Measurements from ENCODE around the gene ZNF446.

Gene ZNF446

DNA sequence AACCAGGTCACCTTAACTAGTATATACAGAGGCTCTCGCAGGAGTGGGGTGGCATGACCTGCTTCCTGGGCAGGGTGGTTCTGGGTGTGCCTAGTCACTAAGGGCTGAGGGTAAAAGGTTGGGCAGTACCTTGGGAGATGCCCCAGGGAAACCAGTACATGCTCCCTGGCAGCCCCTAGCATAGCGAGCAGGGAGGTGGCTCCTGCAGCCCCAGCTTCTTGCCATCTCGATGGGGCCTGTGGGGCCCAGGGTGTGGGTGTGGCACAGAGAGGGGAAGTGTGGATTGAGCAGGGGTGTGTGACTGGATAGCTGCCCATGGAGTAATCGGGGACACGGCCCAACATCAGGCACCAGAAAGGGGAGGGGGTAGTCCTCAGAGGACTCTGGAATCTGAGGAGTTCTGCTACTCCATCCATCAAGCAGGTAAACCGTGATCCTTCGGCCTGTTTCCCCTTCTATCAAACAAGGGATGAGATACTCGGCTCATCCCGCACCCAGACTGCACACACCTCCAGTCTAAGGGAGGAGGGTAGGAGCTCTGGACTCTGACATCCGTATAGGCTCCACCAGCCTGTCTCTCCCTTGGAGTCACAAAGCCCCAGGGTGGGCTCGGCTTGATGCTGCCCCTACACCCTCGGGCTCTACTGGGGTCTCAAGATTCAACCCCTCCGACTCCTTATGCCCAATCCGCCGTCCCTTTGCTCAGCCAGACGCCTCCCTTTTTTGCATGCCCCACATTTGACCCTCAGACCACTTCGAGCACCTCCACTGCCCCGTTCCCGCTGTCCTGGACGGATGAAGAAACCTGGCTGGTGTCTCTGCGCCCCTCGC is 42.3 kb downstream of the ZNF446 start:
- ATAC-seq (ENCODE audit: low read depth) (no peak), DNase-seq (ENCODE audit: low spot score in 2 of 2) (no peak)
- Mint-ChIP-seq H3K27me3 (no peaks in the 10 kb centered on the region), H3K27ac (peak overlapping the region; percentile 98), H3K36me3 (peaks cover 14% of the 10 kb centered on the region), H3K9me3 (no peaks in the 10 kb centered on the region), H3K4me1 (peaks cover 42% of the 10 kb centered on the region), H3K4me3 (peak overlapping the region; percentile 95)

- Mint-ChIP-seq H3K4me3 (peak overlapping the region; percentile 95), H3K27ac (peak overlapping the region; percentile 98), H3K27me3 (no peaks in the 10 kb centered on the region), H3K36me3 (peaks cover 14% of the 10 kb centered on the region), H3K9me3 (no peaks in the 10 kb centered on the region), H3K4me1 (peaks cover 39% of the 10 kb centered on the region)
- DNase-seq (ENCODE audit: low spot score in 2 of 2) (no peak), ATAC-seq (ENCODE audit: low read depth) (peak; percentile 1)
These were observed 42.9 kb downstream of the ZNF446 start for GRCh38 chr19:58519087-58519354.

- Mint-ChIP-seq H3K4me3 (peak within 1 kb of the TSS; percentile 95), H3K4me1 (peaks cover 33% of the 10 kb centered on the region), H3K36me3 (peaks cover 14% of the 10 kb centered on the region), H3K27ac (peak within 1 kb of the TSS; percentile 98), H3K27me3 (no peaks in the 10 kb centered on the region), H3K9me3 (no peaks in the 10 kb centered on the region)
- ATAC-seq (ENCODE audit: low read depth) (peak; percentile 79), DNase-seq (ENCODE audit: low spot score in 2 of 2) (peak; percentile 90 to 91)
These were observed 43.5 kb downstream of the ZNF446 start, which contains the start of gene ZBTB45 for GRCh38 chr19:58519355-58520256. TSS of gene ZBTB45 (minus strand) at chr19:58519810. CDS start at chr19:58517673, 2,137 bp downstream.

GRCh38 chr19:58520257-58520599 is 44.1 kb downstream of the ZNF446 start:
- Mint-ChIP-seq H3K4me3 (peak overlapping the region; percentile 95), H3K36me3 (peaks cover 14% of the 10 kb centered on the region), H3K27me3 (no peaks in the 10 kb centered on the region), H3K4me1 (peaks cover 31% of the 10 kb centered on the region), H3K9me3 (no peaks in the 10 kb centered on the region), H3K27ac (peak overlapping the region; percentile 98)
- DNase-seq (ENCODE audit: low spot score in 2 of 2) (no peak), ATAC-seq (ENCODE audit: low read depth) (no peak)

- Mint-ChIP-seq H3K27ac (no peak overlapping the region), H3K4me1 (peaks cover 23% of the 10 kb centered on the region), H3K27me3 (no peaks in the 10 kb centered on the region), H3K4me3 (no peak overlapping the region), H3K9me3 (no peaks in the 10 kb centered on the region), H3K36me3 (peaks cover 7% of the 10 kb centered on the region)
- ATAC-seq (ENCODE audit: low read depth): no peak
- DNase-seq (ENCODE audit: low spot score in 2 of 2): no peak
These were observed 45.5 kb downstream of the ZNF446 start for GRCh38 chr19:58521651-58522050.

DNA sequence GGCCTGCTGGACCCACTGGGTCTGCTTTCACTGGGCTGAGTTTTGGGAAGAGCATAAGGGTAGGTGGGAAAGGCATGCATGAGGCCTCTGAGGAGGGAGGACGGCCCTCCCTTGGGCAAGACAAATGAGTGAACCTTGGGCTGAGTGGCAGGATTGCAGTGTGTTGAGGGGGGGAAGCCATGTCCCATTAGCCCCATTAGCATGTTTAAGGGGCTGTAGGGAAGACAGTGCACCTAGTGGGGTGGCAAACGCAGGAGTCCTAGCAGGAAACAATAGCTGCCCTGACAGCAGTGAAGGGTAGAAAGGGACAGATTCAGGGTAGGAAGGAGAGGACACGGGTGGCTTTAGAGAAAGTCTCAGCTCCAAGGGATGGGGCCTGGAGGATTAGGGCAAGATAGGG is 46.6 kb downstream of the ZNF446 start:
- H3K4me1 Mint-ChIP-seq: peaks cover 23% of the 10 kb centered on the region
- H3K27me3 Mint-ChIP-seq: no peaks in the 10 kb centered on the region
- H3K27ac Mint-ChIP-seq: no peak overlapping the region
- ATAC-seq (ENCODE audit: low read depth) (no peak), DNase-seq (ENCODE audit: low spot score in 2 of 2) (no peak)
- H3K36me3 Mint-ChIP-seq: peaks cover 3% of the 10 kb centered on the region
- no peaks in the 10 kb centered on the region for H3K9me3 Mint-ChIP-seq
- no peak overlapping the region for H3K4me3 Mint-ChIP-seq

DNA sequence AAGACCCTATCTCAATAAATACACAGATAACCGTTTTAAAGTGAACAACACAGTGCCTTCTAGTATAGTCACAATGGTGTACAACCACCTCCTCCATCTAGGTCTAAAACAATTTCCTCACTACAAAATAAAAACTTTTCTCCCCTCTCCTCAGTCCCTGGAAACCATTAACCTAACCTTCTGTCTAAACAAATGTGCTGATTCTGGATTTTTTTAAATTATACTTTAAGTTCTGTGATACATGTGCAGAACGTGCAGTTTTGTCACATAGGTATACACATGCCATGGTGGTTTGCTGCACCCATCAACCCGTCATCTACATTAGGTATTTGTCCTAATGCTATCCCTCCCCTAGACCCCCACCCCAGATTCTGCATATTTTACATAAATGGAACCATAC is 53.3 kb downstream of the ZNF446 start:
- H3K9me3 Mint-ChIP-seq: no peaks in the 10 kb centered on the region
- DNase-seq (ENCODE audit: low spot score in 2 of 2): no peak
- peaks cover 8% of the 10 kb centered on the region for H3K4me1 Mint-ChIP-seq
- H3K4me3 Mint-ChIP-seq: no peak overlapping the region
- no peaks in the 10 kb centered on the region for H3K36me3 Mint-ChIP-seq
- no peak for ATAC-seq (ENCODE audit: low read depth)
- no peak overlapping the region for H3K27ac Mint-ChIP-seq
- no peaks in the 10 kb centered on the region for H3K27me3 Mint-ChIP-seq

Data from memory B cell (primary cell).